MM.1S (cell line): Measurements from ENCODE around the gene EFNA5.

Source experiments
- DNase-seq: peaks from one replicate; pipeline ENCODE4 v3.0.0-alpha.2; 2015
- H2AFZ ChIP-seq: fragments of 300-600 bp; sonication (generic); 2 replicates; pipeline ENCODE4 v1.6.0; 2016; ENCODE audit warnings: antibody characterized with exemption, low read length
- H3F3A ChIP-seq: fragments of 300-600 bp; sonication (generic); 2 replicates; pipeline ENCODE4 v1.6.1; 2016; ENCODE audit warnings: mild to moderate bottlenecking, antibody characterized with exemption, low read length, moderate library complexity, mixed read lengths; ENCODE audit not compliant: insufficient read depth
- H3K27ac ChIP-seq: fragments of 300-600 bp; sonication (generic); 2 replicates; pipeline ENCODE4 v1.5.1; 2016; ENCODE audit warnings: mild to moderate bottlenecking, low read length
- H3K27me3 ChIP-seq: fragments of 300-600 bp; sonication (generic); replicated peaks from 2 replicates; pipeline ENCODE4 v1.6.0; 2016; ENCODE audit warnings: low read length; ENCODE audit not compliant: insufficient read depth
- H3K36me3 ChIP-seq: fragments of 300-600 bp; sonication (generic); replicated peaks from 2 replicates; pipeline ENCODE4 v1.6.1; 2016; ENCODE audit warnings: mild to moderate bottlenecking, low read length, mixed read lengths; ENCODE audit not compliant: insufficient read depth
- H3K4me1 ChIP-seq: fragments of 300-600 bp; sonication (generic); 2 replicates; pipeline ENCODE4 v1.6.1; 2016; ENCODE audit warnings: low read length, mixed read lengths
- H3K4me2 ChIP-seq: fragments of 300-600 bp; sonication (generic); 2 replicates; pipeline ENCODE4 v1.6.0; 2016; ENCODE audit warnings: low read depth, low read length
- H3K4me3 ChIP-seq: fragments of 300-600 bp; sonication (generic); 2 replicates; pipeline ENCODE4 v1.5.1; 2016; ENCODE audit warnings: low read length, mixed read lengths
- H3K79me2 ChIP-seq: fragments of 300-600 bp; sonication (generic); 2 replicates; pipeline ENCODE4 v1.6.1; 2016; ENCODE audit warnings: mixed run types, low read length, mixed read lengths
- H3K9ac ChIP-seq: fragments of 300-600 bp; sonication (generic); 2 replicates; pipeline ENCODE4 v1.6.1; 2016; ENCODE audit warnings: low read length, mixed read lengths
- H3K9me2 ChIP-seq: fragments of 300-600 bp; sonication (generic); replicated peaks from 2 replicates; pipeline ENCODE4 v1.6.1; 2016; ENCODE audit warnings: mild to moderate bottlenecking, low read length, mixed read lengths; ENCODE audit not compliant: insufficient read depth
- H3K9me3 ChIP-seq: fragments of 300-600 bp; sonication (generic); replicated peaks from 2 replicates; pipeline ENCODE4 v1.6.1; 2016; ENCODE audit warnings: mild to moderate bottlenecking, low read length, mixed read lengths; ENCODE audit not compliant: insufficient read depth
- H4K20me1 ChIP-seq: fragments of 300-600 bp; sonication (generic); 2 replicates; pipeline ENCODE4 v1.6.1; 2016; ENCODE audit warnings: mild to moderate bottlenecking, low read length, moderate library complexity, mixed read lengths; ENCODE audit not compliant: insufficient read depth
- CTCF ChIP-seq: fragments of 300-600 bp; sonication (generic); IDR thresholded peaks from 2 replicates; pipeline ENCODE4 v1.5.1; 2016; ENCODE audit warnings: antibody characterized with exemption, low read length, mixed read lengths
- EZH2 ChIP-seq: fragments of 300-600 bp; sonication (generic); optimal IDR thresholded peaks from 2 replicates; pipeline ENCODE3; 2017; ENCODE audit warnings: low read depth, mild to moderate bottlenecking, antibody characterized with exemption, low read length, mixed read lengths
- EZH2phosphoT487 ChIP-seq: fragments of 300-600 bp; sonication (generic); IDR thresholded peaks from 2 replicates; pipeline ENCODE4 v1.6.1; 2018; ENCODE audit warnings: antibody characterized with exemption, low read length

EFNA5 gene

GRCh38 chr5:107538331-107538730 is 132.4 kb downstream of the EFNA5 start:
- Histone ChIP-seq H3K36me3 (no peaks in the 10 kb centered on the region), H3F3A (no peaks in the 10 kb centered on the region), H3K4me3 (no peak overlapping the region), H4K20me1 (no peaks in the 10 kb centered on the region), H3K9me3 (no peaks in the 10 kb centered on the region), H3K4me1 (no peaks in the 10 kb centered on the region), H3K9ac (no peak overlapping the region), H3K4me2 (no peak overlapping the region), H3K27me3 (no peaks in the 10 kb centered on the region), H3K9me2 (no peaks in the 10 kb centered on the region), H3K79me2 (no peaks in the 10 kb centered on the region), H2AFZ (no peak overlapping the region), H3K27ac (no peak overlapping the region)
- TF ChIP-seq CTCF = no peak
- TF ChIP-seq EZH2 = no peak
- TF ChIP-seq EZH2phosphoT487 = no peak
- no peak for DNase-seq

- no peak overlapping the region for H3K4me2 ChIP-seq
- H3K9me2 ChIP-seq = no peaks in the 10 kb centered on the region
- no peaks in the 10 kb centered on the region for H3K9me3 ChIP-seq
- H4K20me1 ChIP-seq = no peaks in the 10 kb centered on the region
- H3F3A ChIP-seq = no peaks in the 10 kb centered on the region
- H3K27ac ChIP-seq = no peak overlapping the region
- H3K79me2 ChIP-seq = no peaks in the 10 kb centered on the region
- H3K36me3 ChIP-seq = no peaks in the 10 kb centered on the region
- no peak overlapping the region for H3K9ac ChIP-seq
- no peak overlapping the region for H2AFZ ChIP-seq
- H3K4me1 ChIP-seq = no peaks in the 10 kb centered on the region
- H3K4me3 ChIP-seq = no peak overlapping the region
- H3K27me3 ChIP-seq = no peaks in the 10 kb centered on the region
- TF ChIP-seq EZH2 (no peak), EZH2phosphoT487 (no peak), CTCF (no peak)
- DNase-seq = no peak
Measured at GRCh38 chr5:107535849-107536248, 134.9 kb downstream of the EFNA5 start.

GRCh38 chr5:107533910-107534876 is 136.5 kb downstream of the EFNA5 start:
- TF ChIP-seq EZH2phosphoT487 = no peak
- TF ChIP-seq CTCF = no peak
- no peak for TF ChIP-seq EZH2
- H3K9ac ChIP-seq = no peak overlapping the region
- H3F3A ChIP-seq = no peaks in the 10 kb centered on the region
- H3K4me3 ChIP-seq = no peak overlapping the region
- no peaks in the 10 kb centered on the region for H3K4me1 ChIP-seq
- H3K79me2 ChIP-seq = no peaks in the 10 kb centered on the region
- no peak for DNase-seq
- H2AFZ ChIP-seq = no peak overlapping the region
- no peaks in the 10 kb centered on the region for H4K20me1 ChIP-seq
- no peak overlapping the region for H3K4me2 ChIP-seq
- no peaks in the 10 kb centered on the region for H3K27me3 ChIP-seq
- no peak overlapping the region for H3K27ac ChIP-seq
- H3K9me3 ChIP-seq = no peaks in the 10 kb centered on the region
- no peaks in the 10 kb centered on the region for H3K36me3 ChIP-seq
- no peaks in the 10 kb centered on the region for H3K9me2 ChIP-seq
